Right lobe of liver (tissue), 6 donors: ENCODE data around the gene MSMB. TPM values are rescaled to one million over a fixed set of nuclear protein-coding genes. Genes with fewer than 3 reads are reported as not detected.
"Not testable (repeated sequence)": the region's sequence is repeated elsewhere in the genome, so short reads cannot be mapped to it uniquely, and the experiment has no call there.

Experiments used
- ATAC-seq, 4 donors: fragments of 200-7000 bp; cut with Tn5 transposase; one replicate each; pipeline ENCODE4 v1.9.1; 2020; ENCODE audit warnings: mild to moderate bottlenecking in 4 of 4, moderate library complexity in 4 of 4
- DNase-seq, 3 donors: peaks; one replicate each; pipeline ENCODE4 v3.0.0-alpha.2; 2020
- H3K27ac ChIP-seq, 3 donors: fragments of 200-600 bp; one replicate each; pipeline ENCODE4 v1.8.0; 2022
- H3K27me3 ChIP-seq, 2 donors: fragments of 200-600 bp; one replicate each; pipeline ENCODE4 v1.8.0; 2022
- H3K36me3 ChIP-seq, 4 donors: fragments of 200-600 bp; sonication (generic) in 1 of 4; one replicate each; pipeline versions ENCODE4 v1.5.1 to v1.8.0; 2017 to 2022; ENCODE audit warnings: control low read depth in 1 of 4
- H3K4me1 ChIP-seq, 4 donors: fragments of 200-600 bp; sonication (generic) in 1 of 4; one replicate each; pipeline versions ENCODE4 v1.5.1 to v1.8.0; 2017 to 2022; ENCODE audit warnings: control low read depth in 1 of 4
- H3K4me3 ChIP-seq, 3 donors: fragments of 200-600 bp; one replicate each; pipeline ENCODE4 v1.8.0; 2022
- H3K9me3 ChIP-seq, 4 donors: fragments of 200-600 bp; sonication (generic) in 1 of 4; one replicate each; pipeline versions ENCODE4 v1.5.1 to v1.8.0; 2017 to 2022; ENCODE audit warnings: control low read depth in 1 of 4
- CTCF ChIP-seq, 4 donors: fragments of 200-600 bp in 3 of 4; fragments of 450-650 bp in 1 of 4; IDR thresholded peaks; one replicate each; pipeline versions ENCODE4 v1.5.1 to v1.8.0; 2016 to 2022; ENCODE audit warnings: antibody characterized with exemption in 4 of 4, mild to moderate bottlenecking in 2 of 4
- POLR2A ChIP-seq: fragments of 450-650 bp; IDR thresholded peaks from one replicate; pipeline ENCODE4 v1.6.1; 2017; ENCODE audit warnings: antibody characterized with exemption, mild to moderate bottlenecking
- WGBS: methylation state at CpG from one replicate; pipeline ENCODE4 v1.1.6; 2018; ENCODE audit warnings: low coverage, low lambda C conversion rate; ENCODE audit not compliant: insufficient coverage; ENCODE audit errors: missing lambda C conversion rate; 5-methylcytosine and 5-hydroxymethylcytosine counted together
- intact Hi-C, 2 donors: fragments of 100-400 bp; cut with DNase I; formaldehyde crosslinking; loops; one replicate each; pipeline versions ENCODE4 v1.11.2 to v1.14.1; 2022
- total RNA-seq, 6 experiments: library from RNA; depleted of rRNA in 2 of 6; stranded (reverse); fragments of >200 nt in 2 of 6; fragmentation: NEBNext Ultra II Directional in 3 of 6; extraction: Animal tissue kit (Norgen Biotek cat#: 25700) in 3 of 6; gene quantifications; one replicate each; pipeline versions ENCODE4 v1.1.0 to v1.2.4, GENCODE V29; 2016 to 2023
- donor health status: DM: no; HTN: yes; CAD: no.
- donor health status: DM: no; HTN: no; CAD: no.
- donor health status: DM: no; HTN: no; CAD: no.
- donor health status: DM: no; HTN: yes; CAD: no.
- donor health status: DM: no; HTN: yes; CAD: no.

MSMB gene
- total RNA-seq, 6 experiments from 2014 or later: 0.84 TPM; not detected in 5

GRCh38 chr10:46000538-46000937, 45.5 kb downstream of the MSMB start:
- 100% methylated on average over 1 of the region's 1 CpG for WGBS
- no peak overlapping the region for H3K27ac ChIP-seq
- peaks cover 5 to 27% (median 8%) of the 10 kb centered on the region in 4 donors for H3K36me3 ChIP-seq

GRCh38 chr10:45999955-46000354, 46.1 kb downstream of the MSMB start:
- H3K4me3 ChIP-seq, intact Hi-C loops, H3K27ac ChIP-seq, H3K9me3 ChIP-seq, DNase-seq, H3K27me3 ChIP-seq, ATAC-seq: not testable (repeated sequence)
- 92% methylated on average over 5 of the region's 5 CpGs for WGBS
- peaks cover 0 to 31% (median 12%) of the 10 kb centered on the region in 4 donors for H3K4me1 ChIP-seq
- H3K36me3 ChIP-seq: peaks cover 0 to 21% (median 5%) of the 10 kb centered on the region in 4 donors

More at GRCh38 chr10:46000538-46000937, 45.5 kb downstream of the MSMB start:
- ATAC-seq (no peak), DNase-seq (no peak)
- intact Hi-C loops: no loop called here
- Histone ChIP-seq H3K4me3 (no peak overlapping the region), H3K4me1 (peaks cover 0 to 31% (median 12%) of the 10 kb centered on the region in 4 donors), H3K27me3 (no peaks in the 10 kb centered on the region), H3K9me3 (no peaks in the 10 kb centered on the region)
- TF ChIP-seq POLR2A (no peak), CTCF (IDR thresholded peaks at IDR 0.05) (no peak)

DNA sequence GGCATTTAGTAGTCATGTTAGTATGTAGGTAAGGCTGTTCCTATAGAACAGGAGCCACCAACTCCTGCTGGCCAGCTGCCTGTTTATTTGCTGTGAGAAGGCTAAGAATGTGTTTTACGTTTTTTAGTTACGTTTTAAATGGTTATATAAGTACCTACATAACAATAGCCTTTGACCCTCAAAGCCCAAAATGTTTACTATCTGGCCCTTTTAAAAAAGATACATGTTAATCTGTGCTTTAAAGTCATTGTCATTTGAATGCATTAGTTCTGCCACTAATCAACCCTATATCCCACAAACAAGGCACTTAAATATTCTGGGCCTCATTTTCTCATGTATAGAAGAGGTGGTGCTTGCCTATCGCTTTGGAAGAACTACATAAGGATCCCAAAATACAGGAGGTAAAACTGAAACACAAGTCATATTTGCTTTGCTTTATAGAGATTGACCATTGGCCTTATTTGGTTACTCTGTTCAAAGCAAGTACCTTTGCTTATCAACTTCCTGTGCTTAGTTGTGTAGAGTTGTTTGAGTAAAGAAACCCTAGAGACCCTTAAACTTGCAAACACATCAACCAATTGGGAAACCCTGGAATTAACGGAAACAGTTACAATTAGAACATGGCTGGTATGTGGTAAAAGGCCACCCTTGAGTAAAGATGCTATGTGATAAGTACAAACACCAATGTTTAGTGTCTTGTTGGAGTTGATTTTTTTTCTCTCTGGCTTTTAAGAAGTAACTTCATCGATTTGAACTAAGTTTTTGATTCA, 47.9 kb downstream of the MSMB start:
- Histone ChIP-seq H3K27me3 (no peaks in the 10 kb centered on the region), H3K4me3 (no peak overlapping the region), H3K9me3 (no peaks in the 10 kb centered on the region), H3K4me1 (peaks cover 0 to 28% (median 8%) of the 10 kb centered on the region in 4 donors), H3K27ac (peak overlapping the region in 2 of 3 donors; percentile 45 to 85), H3K36me3 (peaks cover 0 to 3% (median under 1%) of the 10 kb centered on the region in 4 donors)
- DNase-seq: no peak
- intact Hi-C loops: no loop called here
- 29% methylated on average over 5 of the region's 5 CpGs for WGBS
- ATAC-seq: peak; percentile 71 to 87 (median 82)
- TF ChIP-seq POLR2A (no peak), CTCF (IDR thresholded peaks at IDR 0.05) (no peak)

- 91% methylated on average over 4 of the region's 4 CpGs for WGBS
- ATAC-seq (no peak), DNase-seq (no peak)
- H3K36me3 ChIP-seq: no peaks in the 10 kb centered on the region
- TF ChIP-seq POLR2A: no peak
- H3K9me3 ChIP-seq: no peaks in the 10 kb centered on the region
- H3K27me3 ChIP-seq: no peaks in the 10 kb centered on the region
- intact Hi-C loops: no loop called here
- peak overlapping the region in 2 of 3 donors; percentile 45 to 85 for H3K27ac ChIP-seq
- H3K4me3 ChIP-seq: no peak overlapping the region
- H3K4me1 ChIP-seq: peaks cover 0 to 22% (median 5%) of the 10 kb centered on the region in 4 donors
Observed at GRCh38 chr10:45997557-45997956, 48.5 kb downstream of the MSMB start.

DNA sequence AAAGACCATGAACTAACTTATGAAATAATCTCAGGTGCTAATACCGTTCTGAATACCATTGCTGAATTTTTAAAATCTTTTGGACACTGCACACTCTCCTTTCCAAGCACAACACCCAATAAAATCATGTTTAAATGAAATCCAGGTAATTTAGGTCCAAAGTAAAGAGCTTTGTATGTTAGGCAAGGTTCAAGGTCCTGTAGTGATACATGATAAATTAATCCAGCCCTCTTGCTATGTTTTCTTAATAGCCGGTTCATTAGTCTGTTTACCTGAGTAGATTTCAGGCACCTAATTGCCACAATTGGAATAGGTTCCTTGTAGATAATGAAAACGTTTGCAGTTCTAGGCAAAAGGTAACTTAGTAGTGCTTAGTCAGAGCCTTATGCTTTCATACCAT, 60.5 kb downstream of the MSMB start:
- peak; percentile 55 to 67 (median 60) for ATAC-seq
- intact Hi-C loops, DNase-seq, H3K27me3 ChIP-seq, H3K36me3 ChIP-seq, H3K4me3 ChIP-seq, H3K9me3 ChIP-seq: not testable (repeated sequence)
- 23% methylated on average over 3 of the region's 3 CpGs for WGBS
- H3K27ac ChIP-seq: peak overlapping the region in 1 of 3 donors; percentile 33
- H3K4me1 ChIP-seq: peaks cover 0 to 13% (median 6%) of the 10 kb centered on the region in 4 donors

DNA sequence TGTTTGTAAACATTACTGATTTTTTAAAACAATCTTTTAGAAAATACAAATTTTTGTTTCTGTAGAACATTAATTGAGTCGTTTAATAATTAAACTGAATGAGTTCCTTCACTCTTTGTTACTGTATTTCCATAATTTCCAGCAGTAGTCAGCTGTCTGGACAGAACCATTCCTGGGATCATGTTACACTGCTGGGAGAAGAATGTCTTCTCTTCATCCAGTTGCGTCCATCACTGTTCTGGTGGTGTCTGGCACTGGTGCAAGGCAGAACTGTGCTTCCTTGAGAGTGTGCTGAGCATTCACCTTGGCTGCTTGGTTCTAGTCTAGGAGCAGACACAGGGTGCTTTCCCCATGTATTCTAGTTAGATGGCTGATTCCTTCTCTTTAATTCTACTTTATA, 61.6 kb downstream of the MSMB start:
- intact Hi-C loops, H3K27me3 ChIP-seq, H3K36me3 ChIP-seq, H3K9me3 ChIP-seq, H3K4me3 ChIP-seq, DNase-seq: not testable (repeated sequence)
- peak in 3 of 4 donors; percentile 12 to 16 (median 15) for ATAC-seq
- 45% methylated on average over 2 of the region's 2 CpGs for WGBS
- H3K4me1 ChIP-seq: peaks cover 0 to 13% (median 6%) of the 10 kb centered on the region in 4 donors
- peak overlapping the region in 1 of 3 donors; percentile 15 for H3K27ac ChIP-seq
